NOMO-1 treated with dmso at 0.1 percent for 144 hours (cell line): ENCODE results near the gene MRC2.
"Not testable (repeated sequence)": the region's sequence is repeated elsewhere in the genome, so short reads cannot be mapped to it uniquely, and the experiment has no call there.

Experiments
- DNase-seq: peaks from one replicate; lab custom pipeline; 2025; ENCODE audit not compliant: unreplicated experiment; lab: John Stamatoyannopoulos, UW

The MRC2 gene

GRCh38 chr17:62698459-62698858, 71.0 kb downstream of the MRC2 start:
- not testable (repeated sequence) for DNase-seq

- no peak for DNase-seq
Measured at GRCh38 chr17:62700964-62701705, 73.7 kb downstream of the MRC2 start.

GRCh38 chr17:62701706-62702085, 74.2 kb downstream of the MRC2 start:
- no peak for DNase-seq

- no peak for DNase-seq
Measured at GRCh38 chr17:62702746-62703260, 75.3 kb downstream of the MRC2 start.

GRCh38 chr17:62703261-62703775, 75.8 kb downstream of the MRC2 start:
- DNase-seq, result no peak

- peak; percentile 36 for DNase-seq
Measured at GRCh38 chr17:62703776-62704380, 76.4 kb downstream of the MRC2 start.

GRCh38 chr17:62704381-62704971, 77.0 kb downstream of the MRC2 start:
- no peak for DNase-seq

GRCh38 chr17:62705156-62705777, 77.8 kb downstream of the MRC2 start:
- no peak for DNase-seq

GRCh38 chr17:62705778-62706597, 78.5 kb downstream of the MRC2 start:
- no peak for DNase-seq

GRCh38 chr17:62706598-62707424, 79.3 kb downstream of the MRC2 start:
- DNase-seq, result no peak

- no peak for DNase-seq
Measured at GRCh38 chr17:62707425-62707739, 79.9 kb downstream of the MRC2 start.

- DNase-seq, result no peak
Measured at GRCh38 chr17:62708587-62708986, 81.1 kb downstream of the MRC2 start.

GRCh38 chr17:62712171-62712581, 84.7 kb downstream of the MRC2 start:
- DNase-seq, result no peak

- no peak for DNase-seq
Measured at GRCh38 chr17:62713086-62713881, 85.8 kb downstream of the MRC2 start.

GRCh38 chr17:62714016-62714777, 86.7 kb downstream of the MRC2 start:
- DNase-seq, result no peak

- DNase-seq, result no peak
Measured at GRCh38 chr17:62715882-62716390, 88.5 kb downstream of the MRC2 start.

- DNase-seq, result no peak
Measured at GRCh38 chr17:62716834-62717588, 89.5 kb downstream of the MRC2 start.

GRCh38 chr17:62717589-62717855, 90.1 kb downstream of the MRC2 start:
- no peak for DNase-seq
